Activated naive CD4-positive, alpha-beta T cell treated with anti-CD3 and anti-CD28 coated beads for 36 hours (primary cell): ENCODE measurements around the gene GASK1B. TPM values are rescaled to one million over a fixed set of nuclear protein-coding genes. Genes with fewer than 3 reads are reported as not detected.

ENCODE experiments used
- CTCF ChIA-PET: fragments of 350-600 bp; sonication (Branson Sonifier 250); formaldehyde crosslinking; loops from one replicate; lab custom pipeline; 2021; ENCODE audit warnings: antibody characterized with exemption; lab: Charles Lee
- DNase-seq: peaks from one replicate; pipeline ENCODE4 v3.0.0-alpha.2; 2020
- H3K27ac Mint-ChIP-seq: one replicate; pipeline ENCODE4 v1.8.0; 2021; ENCODE audit warnings: mild to moderate bottlenecking, mixed read lengths
- H3K27me3 Mint-ChIP-seq: one replicate; pipeline ENCODE4 v1.8.0; 2021; ENCODE audit warnings: low read depth, mixed read lengths
- H3K36me3 Mint-ChIP-seq: one replicate; pipeline ENCODE4 v1.8.0; 2021; ENCODE audit warnings: low read depth, mixed read lengths
- H3K4me1 Mint-ChIP-seq: one replicate; pipeline ENCODE4 v1.8.0; 2021; ENCODE audit warnings: low read depth, mixed read lengths
- H3K4me3 Mint-ChIP-seq: one replicate; pipeline ENCODE4 v1.8.0; 2021; ENCODE audit warnings: mild to moderate bottlenecking, moderate library complexity, mixed read lengths
- H3K9me3 Mint-ChIP-seq: one replicate; pipeline ENCODE4 v1.8.0; 2021; ENCODE audit warnings: mixed read lengths
- intact Hi-C: fragments of 100-400 bp; cut with micrococcal nuclease; formaldehyde crosslinking; loops from one replicate; pipeline ENCODE4 v1.15.1; 2023
- total RNA-seq, 2 experiments: library from RNA; stranded (reverse); gene quantifications; one replicate each; pipeline ENCODE4 v1.2.3, GENCODE V29; 2021

GASK1B gene
- total RNA-seq, 2 experiments from 2014 or later: not detected

DNA sequence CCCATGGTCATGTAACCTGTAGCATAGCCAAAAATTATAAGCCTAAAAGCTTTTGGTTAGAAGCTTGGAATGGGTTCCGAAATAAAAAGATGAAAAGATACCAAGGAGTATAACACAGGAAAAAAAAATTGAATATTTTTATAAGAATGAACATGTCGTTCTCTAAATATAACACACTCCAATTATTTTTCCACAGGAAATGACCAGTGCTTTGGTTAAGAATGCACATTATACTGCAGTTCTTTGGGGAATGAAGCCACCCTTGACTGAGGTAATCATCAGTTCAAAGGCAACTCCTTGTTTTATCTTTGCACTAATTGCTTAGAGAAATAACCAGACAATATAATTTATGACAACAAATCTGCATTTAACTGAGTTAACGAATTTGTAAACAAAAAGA is 6.6 kb upstream of the GASK1B start:
- no peaks in the 10 kb centered on the region for H3K27me3 Mint-ChIP-seq
- H3K36me3 Mint-ChIP-seq: no peaks in the 10 kb centered on the region
- no peak for DNase-seq
- no peaks in the 10 kb centered on the region for H3K4me1 Mint-ChIP-seq
- H3K4me3 Mint-ChIP-seq: no peak overlapping the region
- CTCF ChIA-PET: no interaction called here
- H3K9me3 Mint-ChIP-seq: no peaks in the 10 kb centered on the region
- H3K27ac Mint-ChIP-seq: no peak overlapping the region
- intact Hi-C loops: no loop called here

DNA sequence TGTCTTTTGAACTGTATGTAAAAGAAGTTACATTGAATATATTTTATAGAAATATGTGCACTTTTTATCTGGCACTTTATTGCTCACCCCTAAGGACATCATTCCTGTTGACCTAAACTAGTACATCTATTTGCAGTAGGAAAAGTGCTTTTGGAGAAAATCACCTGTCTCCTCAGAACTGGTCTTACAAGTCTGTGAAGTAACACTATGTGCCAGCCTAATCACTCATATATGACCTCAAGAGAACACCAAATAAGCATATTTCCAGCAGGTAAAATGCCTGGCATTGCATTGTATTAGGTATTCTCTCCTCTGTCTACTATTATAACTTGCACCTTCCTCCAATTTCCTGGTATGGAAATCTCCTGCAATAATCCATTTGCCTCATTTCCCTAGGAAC is 4.0 kb upstream of the GASK1B start:
- Mint-ChIP-seq H3K27ac (no peak overlapping the region), H3K4me3 (no peak overlapping the region), H3K4me1 (peaks cover 5% of the 10 kb centered on the region), H3K9me3 (no peaks in the 10 kb centered on the region), H3K27me3 (peaks cover 7% of the 10 kb centered on the region), H3K36me3 (no peaks in the 10 kb centered on the region)
- DNase-seq: no peak
- CTCF ChIA-PET: no interaction called here
- intact Hi-C loops: no loop called here

GRCh38 chr4:158176108-158176507 is 3.3 kb upstream of the GASK1B start:
- H3K4me3 Mint-ChIP-seq: no peak overlapping the region
- CTCF ChIA-PET: interaction anchor here (0.6 kb wide), 1 partner anchor 84 kb away, joined by 3 read pairs; no protein-coding TSS in a partner anchor

GRCh38 chr4:158170691-158171561 is 1.9 kb downstream of the GASK1B start:
- Mint-ChIP-seq H3K9me3 (no peaks in the 10 kb centered on the region), H3K4me1 (peaks cover 5% of the 10 kb centered on the region), H3K27ac (no peak overlapping the region), H3K27me3 (peaks cover 27% of the 10 kb centered on the region), H3K4me3 (no peak overlapping the region), H3K36me3 (no peaks in the 10 kb centered on the region)
- DNase-seq: peak; percentile 39
- intact Hi-C loops: loop anchor here (5.0 kb wide), 1 partner anchor 81 kb away; no protein-coding TSS in a partner anchor
- CTCF ChIA-PET: interaction anchor here (0.6 to 1.6 kb wide), 5 partner anchors 20 to 178 kb away, joined by 3 to 5 read pairs (median 3); no protein-coding TSS in a partner anchor

More at GRCh38 chr4:158176108-158176507, 3.3 kb upstream of the GASK1B start:
- H3K27ac Mint-ChIP-seq: no peak overlapping the region
- no peak for DNase-seq
- H3K4me1 Mint-ChIP-seq: peaks cover 5% of the 10 kb centered on the region
- H3K27me3 Mint-ChIP-seq: peaks cover 11% of the 10 kb centered on the region
- intact Hi-C loops: no loop called here
- H3K9me3 Mint-ChIP-seq: no peaks in the 10 kb centered on the region
- H3K36me3 Mint-ChIP-seq: no peaks in the 10 kb centered on the region

- no peak overlapping the region for H3K4me3 Mint-ChIP-seq
- CTCF ChIA-PET: interaction anchor here (0.6 to 1.2 kb wide), 2 partner anchors 10 to 1286 kb away, joined by 3 read pairs; no protein-coding TSS in a partner anchor
- no peaks in the 10 kb centered on the region for H3K36me3 Mint-ChIP-seq
- H3K27me3 Mint-ChIP-seq: peaks cover 27% of the 10 kb centered on the region
- no peak overlapping the region for H3K27ac Mint-ChIP-seq
- peaks cover 5% of the 10 kb centered on the region for H3K4me1 Mint-ChIP-seq
- no peak for DNase-seq
- no peaks in the 10 kb centered on the region for H3K9me3 Mint-ChIP-seq
- intact Hi-C loops: loop anchor here (5.0 kb wide), 1 partner anchor 82 kb away; no protein-coding TSS in a partner anchor
Observed at GRCh38 chr4:158169931-158170690, 2.7 kb downstream of the GASK1B start.

DNA sequence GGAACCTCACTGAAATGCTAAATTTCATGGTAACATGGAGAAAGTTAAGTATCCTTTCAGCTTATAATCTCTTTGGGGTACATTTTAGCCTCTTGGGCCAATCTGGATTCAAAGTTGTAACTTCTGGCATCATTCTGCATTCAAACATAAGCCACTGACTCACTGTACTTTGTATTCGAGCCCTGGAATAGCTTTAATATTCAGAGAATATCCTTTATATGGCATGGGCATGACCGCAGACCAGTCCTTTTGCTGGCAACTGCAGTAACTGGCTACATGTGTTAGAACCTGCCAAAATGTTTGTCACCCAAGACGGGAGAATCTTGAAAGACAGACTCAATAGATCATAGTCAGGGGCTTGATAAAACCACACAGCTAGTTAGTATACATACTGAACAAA is 3.3 kb downstream of the GASK1B start:
- Mint-ChIP-seq H3K27ac (no peak overlapping the region), H3K27me3 (peaks cover 27% of the 10 kb centered on the region), H3K9me3 (no peaks in the 10 kb centered on the region), H3K4me1 (peaks cover 5% of the 10 kb centered on the region), H3K36me3 (no peaks in the 10 kb centered on the region), H3K4me3 (no peak overlapping the region)
- intact Hi-C loops: no loop called here
- no peak for DNase-seq
- CTCF ChIA-PET: interaction anchor here (0.6 to 1.2 kb wide), 2 partner anchors 9 to 1286 kb away, joined by 3 read pairs; no protein-coding TSS in a partner anchor

DNA sequence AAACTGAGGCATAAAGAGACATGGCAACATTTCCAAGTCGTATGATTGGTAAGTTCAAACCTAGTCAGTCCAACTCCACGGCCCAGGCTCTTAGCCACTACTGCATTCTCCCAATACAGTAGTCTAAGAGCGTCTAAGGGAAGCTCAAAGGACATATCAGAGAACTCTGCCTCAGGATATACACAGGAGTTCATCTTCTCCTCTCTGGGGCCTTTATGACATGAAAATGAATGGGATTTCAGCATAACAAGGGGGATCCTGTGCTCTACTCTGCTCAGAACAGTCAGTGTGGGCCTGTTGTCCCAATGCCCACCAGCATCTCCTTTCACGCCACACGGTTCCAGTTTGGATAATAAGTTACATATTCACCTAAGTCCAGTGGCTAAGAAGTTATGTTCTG is 4.2 kb downstream of the GASK1B start:
- peaks cover 27% of the 10 kb centered on the region for H3K27me3 Mint-ChIP-seq
- H3K9me3 Mint-ChIP-seq: no peaks in the 10 kb centered on the region
- no peak overlapping the region for H3K27ac Mint-ChIP-seq
- intact Hi-C loops: no loop called here
- DNase-seq: no peak
- no peak overlapping the region for H3K4me3 Mint-ChIP-seq
- CTCF ChIA-PET: interaction anchor here (0.6 kb wide), 1 partner anchor 342 kb away, joined by 3 read pairs; no protein-coding TSS in a partner anchor
- peaks cover 5% of the 10 kb centered on the region for H3K4me1 Mint-ChIP-seq
- no peaks in the 10 kb centered on the region for H3K36me3 Mint-ChIP-seq

DNA sequence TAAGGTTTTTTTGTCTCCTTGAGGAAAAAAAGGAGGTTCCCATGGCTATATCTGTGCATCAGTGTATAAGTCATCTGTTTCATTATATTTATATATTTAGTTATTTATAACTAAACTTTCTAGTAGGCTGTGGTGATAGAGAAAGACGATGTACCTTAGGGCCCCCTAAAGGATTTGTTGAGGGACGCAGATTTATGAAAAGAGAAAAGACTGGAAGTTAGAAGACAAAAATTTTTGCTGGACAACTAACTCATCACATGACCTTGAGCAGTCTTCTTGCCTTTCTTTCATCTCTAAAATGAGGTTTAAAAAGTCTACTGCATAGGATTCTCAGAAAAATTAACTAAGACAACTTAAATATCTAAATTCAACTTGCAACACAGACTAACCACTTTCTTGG is 6.1 kb downstream of the GASK1B start:
- DNase-seq: no peak
- Mint-ChIP-seq H3K9me3 (no peaks in the 10 kb centered on the region), H3K4me1 (no peaks in the 10 kb centered on the region), H3K27ac (no peak overlapping the region), H3K4me3 (no peak overlapping the region), H3K36me3 (no peaks in the 10 kb centered on the region), H3K27me3 (peaks cover 20% of the 10 kb centered on the region)
- CTCF ChIA-PET: no interaction called here
- intact Hi-C loops: no loop called here

DNA sequence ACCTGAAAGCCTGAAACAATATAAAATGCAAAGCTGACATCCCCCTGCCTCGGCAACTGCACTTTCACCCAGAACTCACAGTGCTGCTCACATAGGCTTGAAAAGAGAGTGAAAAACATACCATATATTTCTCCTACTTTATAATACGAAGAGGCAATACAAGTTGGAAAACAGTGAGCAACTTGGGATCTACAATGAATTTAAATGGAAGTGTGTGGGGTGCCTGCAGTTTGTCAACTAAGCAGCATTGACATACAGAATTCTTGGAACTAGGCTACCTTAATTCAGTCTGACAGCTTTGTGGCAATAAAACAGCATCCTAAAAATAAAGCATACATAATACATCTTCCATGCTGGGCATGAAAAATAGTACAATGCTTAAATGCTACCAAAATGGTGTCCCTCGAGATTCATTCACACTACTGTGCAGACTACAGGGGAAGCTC is 8.0 kb downstream of the GASK1B start:
- H3K9me3 Mint-ChIP-seq: no peaks in the 10 kb centered on the region
- H3K36me3 Mint-ChIP-seq: no peaks in the 10 kb centered on the region
- no peaks in the 10 kb centered on the region for H3K4me1 Mint-ChIP-seq
- intact Hi-C loops: no loop called here
- H3K4me3 Mint-ChIP-seq: no peak overlapping the region
- no peak for DNase-seq
- no peak overlapping the region for H3K27ac Mint-ChIP-seq
- H3K27me3 Mint-ChIP-seq: peaks cover 6% of the 10 kb centered on the region
- CTCF ChIA-PET: no interaction called here

DNA sequence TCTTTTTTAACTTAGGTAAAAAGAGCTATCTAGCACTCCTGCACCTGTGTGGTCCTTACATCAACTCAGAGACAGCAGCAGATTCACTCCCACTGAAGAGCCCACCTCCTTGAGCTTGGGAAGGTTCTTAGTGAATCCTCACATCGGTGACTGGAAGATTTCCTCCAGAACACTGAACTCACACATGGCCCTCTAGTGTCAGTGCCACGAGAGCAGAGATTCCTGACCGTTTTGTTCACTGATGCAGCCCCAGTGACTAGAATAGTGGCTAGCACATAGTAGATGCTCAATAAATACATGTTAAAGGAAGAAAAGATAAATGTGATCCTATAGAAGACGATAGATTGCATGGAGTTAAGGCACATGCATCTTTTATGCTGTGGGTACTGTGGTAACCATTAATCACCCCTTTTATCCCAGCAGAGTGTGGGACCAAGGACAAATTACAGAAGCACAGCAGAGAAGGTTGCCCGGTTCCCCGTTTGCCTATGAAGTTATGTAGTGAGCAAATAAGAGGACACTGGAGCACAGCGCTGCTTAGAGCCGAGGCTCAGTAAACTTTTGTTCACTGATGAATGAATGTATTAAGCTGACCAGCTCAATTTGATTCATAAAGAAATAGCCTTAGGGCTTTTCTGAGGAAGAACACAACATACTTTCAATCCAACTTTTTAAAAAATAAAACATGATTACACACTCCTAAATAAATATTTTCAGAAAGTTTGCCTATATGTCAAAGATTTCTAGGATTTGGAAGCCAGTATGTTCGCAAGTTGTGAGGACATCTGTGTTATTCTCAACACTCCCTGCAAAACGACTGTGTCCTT is 8.7 kb downstream of the GASK1B start:
- no peak for DNase-seq
- no peak overlapping the region for H3K27ac Mint-ChIP-seq
- H3K36me3 Mint-ChIP-seq: no peaks in the 10 kb centered on the region
- H3K4me3 Mint-ChIP-seq: no peak overlapping the region
- H3K9me3 Mint-ChIP-seq: no peaks in the 10 kb centered on the region
- intact Hi-C loops: no loop called here
- H3K27me3 Mint-ChIP-seq: peaks cover 3% of the 10 kb centered on the region
- no peaks in the 10 kb centered on the region for H3K4me1 Mint-ChIP-seq
- CTCF ChIA-PET: no interaction called here

DNA sequence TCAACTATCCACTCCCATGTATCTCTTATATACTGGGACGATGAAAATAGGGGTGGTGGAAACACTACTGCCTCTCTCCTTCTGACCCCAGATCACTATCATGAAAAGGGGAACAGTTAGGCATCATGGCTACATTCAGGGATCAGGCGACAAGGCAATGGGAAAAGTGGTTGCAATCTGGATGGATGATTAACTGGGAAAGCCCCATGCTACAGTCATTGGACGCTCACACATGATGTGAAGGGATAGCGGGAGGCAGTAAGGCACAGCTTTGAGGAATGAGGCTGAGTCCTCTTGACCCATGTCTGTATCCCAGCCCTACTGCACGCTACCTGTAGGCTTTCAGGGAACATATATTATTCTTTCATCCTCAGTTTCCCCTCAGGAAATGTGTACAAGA is 10.2 kb downstream of the GASK1B start:
- CTCF ChIA-PET: interaction anchor here (1.3 kb wide), 1 partner anchor 183 kb away, joined by 3 read pairs; no protein-coding TSS in a partner anchor
- Mint-ChIP-seq H3K27me3 (peaks cover 3% of the 10 kb centered on the region), H3K4me1 (no peaks in the 10 kb centered on the region), H3K36me3 (no peaks in the 10 kb centered on the region), H3K4me3 (no peak overlapping the region), H3K27ac (no peak overlapping the region), H3K9me3 (no peaks in the 10 kb centered on the region)
- intact Hi-C loops: no loop called here
- DNase-seq: no peak
